NCI-H1417 treated with DMSO at 0.1 percent for 48 hours (cell line): Measurements from ENCODE around the gene ARHGEF1.

Experiments used
- DNase-seq: peaks from one replicate; lab custom pipeline; 2025; lab: John Stamatoyannopoulos, UW

Gene ARHGEF1

DNA sequence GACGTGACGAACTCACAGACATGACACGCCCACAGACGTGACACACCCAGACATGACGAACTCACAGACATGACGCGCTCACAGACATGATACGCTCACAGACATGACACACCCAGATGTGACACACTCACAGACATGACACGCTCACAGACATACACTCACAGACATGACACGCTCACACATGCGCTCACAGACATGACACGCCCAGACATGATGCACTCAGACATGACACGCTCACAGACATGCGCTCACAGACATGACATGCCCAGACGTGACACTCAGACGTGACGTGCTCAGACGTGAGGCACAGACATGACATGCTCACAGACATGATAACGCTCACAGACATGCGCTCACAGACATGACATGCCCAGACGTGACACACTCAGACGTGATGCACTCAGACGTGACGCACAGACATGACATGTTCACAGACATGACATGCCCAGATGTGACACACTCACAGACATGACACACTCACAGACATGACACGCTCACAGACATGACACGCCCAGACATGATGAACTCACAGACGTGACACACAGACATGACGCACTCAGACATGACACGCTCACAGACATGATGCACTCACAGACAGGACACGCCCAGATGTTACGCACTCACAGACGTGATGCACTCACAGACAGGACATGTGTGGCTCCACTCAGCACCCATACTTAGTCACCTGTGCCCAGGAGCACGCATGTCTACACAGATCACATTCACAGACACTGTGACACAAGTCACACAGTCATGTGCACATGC lies 37.1 kb downstream of the ARHGEF1 start:
- no peak for DNase-seq

DNA sequence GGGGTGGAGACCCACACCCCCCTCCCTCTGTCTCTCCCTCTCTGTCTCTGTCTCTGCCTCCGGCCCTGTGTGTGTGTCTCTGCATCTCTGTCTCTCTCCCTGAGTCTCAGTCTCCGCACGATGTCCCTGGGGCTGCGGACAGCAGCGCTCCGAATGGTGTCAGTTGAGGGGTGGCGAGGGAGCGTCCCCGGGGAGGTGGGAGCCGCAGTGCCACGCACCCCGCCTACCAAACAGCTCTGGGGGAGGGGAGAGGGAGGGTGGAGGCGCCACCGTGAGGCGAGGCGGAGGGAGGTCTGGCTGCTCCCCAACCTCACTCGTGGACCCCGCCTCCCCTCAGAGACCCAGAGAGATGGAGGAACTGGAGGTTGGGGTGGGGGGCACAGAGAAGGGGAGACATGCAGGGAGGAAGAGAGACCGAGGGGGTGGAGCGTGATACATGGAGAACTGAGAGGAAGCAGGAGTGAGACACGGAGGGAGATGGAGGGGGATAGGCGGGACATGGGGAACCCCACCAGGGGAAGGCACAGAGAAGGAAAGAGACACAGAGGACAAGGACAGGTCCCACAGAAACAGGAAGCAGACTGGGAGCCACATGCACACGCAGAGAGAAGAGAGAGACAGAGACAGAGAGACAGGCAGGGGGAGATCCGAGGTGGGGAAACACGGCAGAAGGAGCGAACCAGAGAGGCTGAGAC lies 38.0 kb downstream of the ARHGEF1 start:
- no peak for DNase-seq

DNA sequence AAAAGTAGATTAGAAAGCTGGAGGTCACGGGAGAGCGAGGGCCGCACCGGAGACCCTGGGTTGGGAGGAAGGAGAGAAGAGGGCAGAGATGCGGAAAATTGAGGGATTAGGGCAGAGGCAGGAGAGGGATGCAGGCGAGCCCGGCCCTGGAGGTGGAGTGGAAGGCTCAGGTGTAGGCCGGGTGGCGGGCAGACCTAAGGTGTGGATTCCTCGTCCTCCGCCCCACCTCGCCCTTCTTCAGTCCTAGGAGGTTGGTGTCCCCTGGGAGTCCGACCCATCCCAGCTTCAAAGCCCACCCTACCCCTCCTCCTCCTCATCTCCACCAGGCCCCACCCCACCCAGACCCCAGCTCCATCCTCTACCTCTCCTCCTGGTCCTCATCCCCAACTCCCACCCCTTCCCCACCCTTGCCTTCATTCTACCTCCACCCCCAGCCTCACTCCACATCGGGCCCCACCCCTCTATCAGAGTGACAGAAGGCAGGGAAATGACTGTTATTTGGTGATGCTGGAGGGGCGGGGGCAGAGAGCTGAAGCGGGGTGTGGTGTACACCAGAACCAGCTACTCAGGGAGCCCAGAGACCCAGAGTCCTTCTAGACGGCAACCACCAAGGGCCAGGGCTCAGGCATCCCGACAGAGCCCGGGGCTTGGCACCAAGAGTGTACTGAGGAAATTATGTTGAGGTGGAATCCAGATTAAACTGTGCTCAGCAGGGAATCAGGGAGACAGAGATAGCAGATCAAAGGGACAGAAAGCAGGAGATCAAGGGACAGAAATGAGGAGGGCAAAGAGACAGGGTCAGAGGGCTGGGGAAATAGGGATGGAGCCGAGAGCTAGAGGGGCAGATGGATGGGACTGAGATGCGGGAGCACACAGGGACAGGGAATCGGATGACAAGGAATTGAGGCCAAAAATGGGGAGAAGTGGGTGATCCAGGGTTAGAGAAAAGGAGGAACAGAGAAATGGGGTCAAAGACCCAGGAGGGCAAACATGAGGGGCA lies 38.9 kb downstream of the ARHGEF1 start:
- no peak for DNase-seq

DNA sequence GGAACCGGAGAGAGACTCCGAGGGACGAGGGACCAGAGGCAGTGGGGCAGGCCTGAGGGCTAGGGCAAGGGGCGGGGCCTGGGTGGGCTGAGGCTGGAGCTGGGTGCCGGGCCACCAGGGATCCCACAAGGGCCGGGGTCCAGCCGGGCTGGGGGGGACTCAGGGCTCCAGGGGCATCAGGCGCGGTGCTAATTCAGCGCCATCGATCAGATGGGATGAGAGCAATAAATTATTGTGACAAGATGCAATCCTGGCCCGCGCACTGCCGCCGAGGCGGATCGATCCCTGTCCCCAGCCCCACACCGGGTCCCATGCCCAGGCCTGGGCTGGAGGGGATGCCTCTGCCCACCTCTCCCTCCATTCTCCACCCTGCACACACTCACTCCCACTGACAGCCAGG lies 39.6 kb downstream of the ARHGEF1 start:
- no peak for DNase-seq

DNA sequence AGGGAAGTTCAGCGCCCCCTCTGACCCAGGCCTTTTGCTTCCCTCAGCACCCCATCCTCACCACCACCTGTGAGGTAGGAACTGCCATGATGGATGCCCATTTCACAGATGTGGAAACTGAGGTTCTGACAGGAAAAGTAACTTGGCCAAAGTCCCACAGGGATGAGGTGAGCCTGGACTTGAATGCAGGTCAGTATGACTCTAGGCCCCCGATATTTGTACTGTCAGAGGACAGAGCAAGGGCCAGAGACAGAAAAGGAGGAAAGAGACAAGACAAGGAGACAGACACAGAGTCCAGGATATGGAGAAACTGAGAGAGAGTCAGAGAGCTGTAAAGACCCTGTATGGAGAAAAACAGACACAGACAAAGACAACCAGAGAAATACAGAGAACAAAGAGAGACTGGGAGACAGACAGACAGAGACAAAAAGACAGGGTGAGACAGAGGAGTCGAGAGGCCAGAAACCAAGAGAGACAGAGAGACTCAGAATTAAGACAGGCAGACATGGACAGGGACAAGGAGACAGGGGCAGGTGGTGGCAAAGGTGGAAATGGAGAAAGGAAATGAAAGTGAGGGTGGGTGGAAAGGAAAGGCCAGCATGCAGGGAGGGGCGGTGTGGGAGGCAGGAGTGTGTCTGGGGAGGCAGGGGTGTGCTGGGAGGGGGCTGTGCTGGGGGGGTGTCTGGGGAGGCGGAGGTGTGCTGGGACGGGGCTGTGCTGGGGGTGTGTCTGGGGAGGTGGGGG lies 40.2 kb downstream of the ARHGEF1 start:
- DNase-seq, result no peak

DNA sequence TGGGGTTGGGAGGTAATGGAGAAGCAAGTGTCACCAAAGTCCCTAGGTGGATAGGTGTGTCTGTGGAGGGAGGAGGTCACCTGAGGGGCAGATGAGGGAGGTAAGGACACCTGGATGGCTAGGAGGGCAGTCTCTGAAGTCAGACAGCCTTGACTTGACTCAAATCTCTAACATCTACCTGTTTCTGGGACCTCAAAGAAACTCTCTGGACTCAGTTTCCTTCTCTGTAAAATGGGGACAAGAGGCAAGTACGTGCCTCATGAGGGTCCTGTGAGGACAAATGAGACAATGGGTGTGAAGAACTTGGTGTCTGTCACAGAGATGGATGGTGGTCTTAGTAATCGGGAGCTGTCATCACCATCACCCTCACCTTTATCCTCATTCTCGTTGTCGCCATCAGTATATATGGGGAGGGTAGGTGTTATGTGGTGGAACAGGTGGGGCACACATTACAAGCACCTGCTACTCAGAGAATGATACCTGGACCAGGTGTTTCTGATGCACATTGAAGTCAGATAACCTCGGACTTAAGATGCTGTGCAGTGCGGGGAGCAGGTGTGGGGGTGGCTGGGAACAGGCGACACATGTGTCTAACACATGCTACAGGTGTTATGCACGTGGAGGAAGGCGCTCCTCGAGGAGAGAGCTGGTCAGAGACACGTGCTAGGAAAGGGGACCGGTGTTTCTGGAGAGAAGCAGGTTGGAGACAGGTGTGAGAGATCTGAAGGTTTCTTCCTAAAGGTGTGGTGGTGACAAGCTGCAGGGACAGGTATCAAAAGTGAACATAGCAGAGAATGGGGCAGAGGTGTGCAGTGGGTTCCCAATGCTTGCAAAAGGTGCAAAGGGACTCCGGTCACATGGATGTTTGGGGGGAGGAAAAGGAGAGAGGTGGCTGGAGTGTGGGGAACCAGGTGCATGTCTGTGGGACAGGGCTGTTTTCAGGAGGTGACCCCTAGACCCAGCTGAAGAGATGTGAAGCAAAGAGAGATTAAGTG lies 41.5 kb downstream of the ARHGEF1 start:
- DNase-seq, result no peak

DNA sequence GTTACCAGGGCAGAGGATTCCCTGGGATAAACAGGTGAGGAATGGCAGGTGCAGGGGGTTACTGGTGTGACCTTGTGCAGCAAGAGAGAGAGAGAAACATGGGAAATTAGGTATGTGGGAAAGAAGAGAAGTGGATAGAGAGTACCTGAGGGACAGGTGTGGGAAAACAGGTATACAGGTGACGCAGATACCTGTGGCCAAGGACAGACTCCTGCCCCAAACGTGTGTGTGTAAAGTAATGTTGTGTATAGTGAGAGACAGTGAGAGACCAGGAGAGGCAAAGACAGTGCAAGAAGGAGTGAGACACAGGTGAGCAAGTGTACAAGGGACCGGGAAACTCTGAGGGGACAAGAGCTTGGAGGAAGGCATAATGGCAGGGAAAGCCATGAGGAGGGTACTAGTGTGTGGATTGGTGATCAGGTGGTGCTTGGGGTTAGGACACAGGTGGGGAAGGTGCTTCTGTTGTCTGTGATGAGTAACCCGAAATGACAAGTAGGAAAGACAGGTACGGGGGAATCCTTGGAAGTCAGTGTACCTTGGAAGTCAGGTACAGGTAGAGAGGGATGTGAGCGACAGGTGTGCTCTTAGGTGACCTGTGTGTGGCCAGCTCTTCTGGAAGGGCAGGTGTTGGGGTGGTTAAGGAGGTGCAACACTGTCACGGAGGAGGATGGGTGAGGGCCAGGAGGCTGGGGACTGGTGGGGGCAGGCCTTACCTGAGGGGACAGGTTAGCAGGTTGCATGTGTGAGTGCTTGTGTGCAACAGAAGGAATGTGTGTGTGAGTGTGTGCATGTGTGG lies 42.4 kb downstream of the ARHGEF1 start:
- DNase-seq, result no peak

DNA sequence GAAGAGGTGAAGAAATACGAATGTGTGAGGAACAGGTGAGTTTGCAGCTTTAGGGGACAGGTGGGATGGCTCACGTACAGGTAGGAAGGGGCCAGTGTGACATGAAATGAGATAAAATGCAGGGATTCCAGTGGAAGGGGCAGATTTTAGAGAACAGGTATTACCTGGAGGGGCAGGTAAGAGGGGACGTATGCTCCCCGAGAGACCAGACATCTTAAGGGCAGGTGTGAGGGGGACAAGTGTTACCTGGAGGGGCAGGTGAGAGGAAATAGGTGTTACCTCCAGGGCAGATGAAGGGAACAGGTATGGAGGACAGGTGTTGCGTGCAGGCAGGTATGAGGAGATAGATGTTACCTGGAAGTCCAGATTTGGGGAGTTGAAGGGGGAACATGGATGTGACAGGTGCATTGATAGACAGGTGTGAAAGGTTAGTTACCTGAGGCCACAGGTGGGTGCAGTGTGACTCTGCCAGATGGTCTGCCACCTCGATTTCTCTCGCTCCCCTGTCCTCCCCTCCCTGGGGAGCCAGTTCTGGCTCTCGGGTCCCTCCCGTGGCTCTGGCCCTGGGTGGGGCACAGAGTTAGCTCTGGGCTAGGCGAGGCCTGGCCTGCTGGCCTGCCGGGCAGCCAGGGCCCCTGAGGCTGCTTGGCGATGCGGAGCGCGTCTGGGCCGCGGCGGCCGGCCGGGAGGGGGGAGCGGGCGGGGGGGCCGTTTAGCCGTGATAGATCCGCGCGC lies 43.2 kb downstream of the ARHGEF1 start:
- DNase-seq, result no peak

DNA sequence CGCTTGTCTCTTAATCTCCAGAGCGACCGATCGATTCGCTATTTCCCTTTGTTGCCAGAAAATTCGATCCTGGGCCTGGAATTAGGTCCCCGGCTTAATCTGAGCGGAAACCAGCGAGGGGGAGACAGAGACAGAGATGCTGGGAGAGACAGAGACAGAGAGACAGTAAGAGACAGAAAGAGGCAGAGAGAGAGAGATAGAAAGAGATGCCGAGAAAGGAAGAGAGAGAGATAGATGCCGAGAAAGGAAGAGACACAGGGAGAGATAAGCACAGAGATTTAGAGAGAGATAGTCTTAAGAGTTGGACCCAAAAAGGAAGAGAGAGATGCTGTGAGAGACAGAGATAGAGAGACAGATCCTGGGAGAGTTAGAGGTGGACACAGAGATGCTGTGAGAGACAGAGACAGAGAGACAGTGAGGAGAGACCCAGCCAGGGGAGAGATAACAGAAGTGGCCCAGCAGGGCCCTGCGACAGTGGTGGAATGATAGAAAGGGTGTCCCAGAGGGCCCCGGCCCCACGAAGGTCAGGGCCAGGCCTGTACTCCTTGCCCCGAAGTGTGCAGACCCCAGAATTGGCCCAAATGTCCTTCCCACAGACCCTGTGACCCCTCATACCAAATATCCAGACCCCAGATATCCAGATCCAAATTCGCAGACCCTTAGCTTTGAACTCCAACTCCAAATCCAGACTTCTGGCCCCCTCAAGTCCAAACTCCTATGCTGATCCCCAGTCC lies 43.9 kb downstream of the ARHGEF1 start:
- no peak for DNase-seq

DNA sequence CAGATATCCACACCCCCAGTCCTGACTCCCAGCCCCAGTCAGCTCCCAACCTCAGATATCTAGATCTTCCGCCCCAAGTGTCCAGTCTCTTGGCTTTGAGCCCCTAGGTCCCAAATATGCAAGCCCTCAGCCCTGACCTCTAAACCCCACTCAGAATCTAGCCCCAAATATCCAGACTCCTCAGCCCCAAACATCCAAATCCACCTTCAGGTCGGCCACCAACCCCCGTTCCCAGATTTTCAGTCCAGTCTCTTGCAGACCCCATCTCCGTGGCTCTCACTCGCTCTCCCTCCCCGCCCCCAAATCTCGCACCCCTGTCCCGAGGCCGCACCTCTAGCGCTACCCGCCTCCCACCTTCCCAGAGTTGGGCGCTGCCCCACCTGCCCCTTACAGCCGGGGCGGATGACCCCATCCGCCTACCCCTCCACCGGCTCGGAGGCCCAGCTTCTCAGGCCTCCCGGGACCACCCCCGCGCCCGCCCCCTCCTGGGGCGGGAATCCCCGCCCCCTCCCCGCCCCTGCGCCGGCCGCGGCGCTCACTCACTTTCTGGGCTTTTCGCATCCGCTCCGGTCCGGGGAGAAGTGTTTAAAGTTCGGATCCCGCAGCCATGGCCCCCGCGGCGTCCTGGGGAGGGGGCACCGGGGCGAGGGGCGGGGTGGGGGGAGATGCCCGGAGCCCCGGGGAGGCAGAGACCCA lies 44.7 kb downstream of the ARHGEF1 start:
- no peak for DNase-seq

DNA sequence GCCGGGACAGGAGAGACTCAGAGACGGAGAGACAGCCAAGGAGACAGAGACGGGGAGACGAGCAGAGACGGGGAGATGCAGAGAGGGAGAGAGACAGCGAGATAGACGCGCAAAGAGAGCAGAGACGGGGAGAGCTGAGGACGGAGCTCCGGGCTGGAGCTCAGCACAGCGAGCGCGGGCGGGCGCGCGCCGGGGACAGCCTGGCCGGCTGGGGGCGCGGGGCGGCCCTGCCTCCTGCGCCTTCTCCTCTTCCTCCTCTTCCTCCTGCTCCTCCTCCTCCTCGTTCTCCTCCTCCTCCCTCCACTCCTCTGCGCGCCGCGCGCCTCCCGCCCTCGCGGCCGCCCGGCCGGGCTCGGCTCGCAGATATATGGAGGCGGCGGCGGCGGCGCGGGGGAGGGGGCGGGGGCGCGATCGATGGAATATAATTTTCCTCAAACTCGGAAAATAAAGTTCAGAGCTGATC lies 45.3 kb downstream of the ARHGEF1 start, which contains the start of gene ERFL:
ERFL (minus strand) TSS at position 229 of the 463 bp plus-strand sequence. CDS start 15,530 bp downstream, outside the sequence.
- no peak for DNase-seq

DNA sequence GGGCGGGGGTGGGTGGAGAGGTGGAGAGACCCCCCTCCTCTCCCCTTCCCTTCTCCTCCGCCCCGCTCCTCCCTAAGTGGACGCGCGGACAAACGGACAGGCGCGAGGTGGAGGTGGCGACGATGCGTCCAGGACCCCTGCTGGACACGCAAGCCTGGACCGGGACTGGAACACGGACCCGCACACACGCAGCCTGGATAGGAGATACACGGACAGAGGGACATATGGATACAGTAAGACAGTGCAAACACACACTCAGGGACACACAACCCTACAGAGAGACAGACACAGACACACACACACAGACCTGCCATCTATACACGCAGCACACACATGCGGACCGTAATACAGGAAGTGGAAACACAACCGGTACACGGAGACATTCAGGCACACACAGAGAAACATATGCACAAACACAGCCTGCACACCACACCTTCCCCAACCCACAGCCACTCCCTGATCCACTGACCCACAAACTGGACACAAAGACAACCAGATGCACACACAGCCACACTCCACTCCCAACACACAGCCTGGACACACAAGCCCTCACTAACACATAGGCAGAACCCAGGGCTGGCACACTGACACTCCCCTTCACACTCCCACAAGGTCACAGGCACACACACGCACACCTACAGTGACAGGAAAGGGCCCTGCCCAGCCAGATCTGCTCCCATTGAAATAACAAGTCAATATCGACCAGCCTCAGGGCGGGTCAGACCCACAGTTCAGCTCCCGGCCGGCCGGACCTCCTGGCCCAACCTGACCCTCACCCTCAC lies 46.0 kb downstream of the ARHGEF1 start:
- DNase-seq, result no peak

DNA sequence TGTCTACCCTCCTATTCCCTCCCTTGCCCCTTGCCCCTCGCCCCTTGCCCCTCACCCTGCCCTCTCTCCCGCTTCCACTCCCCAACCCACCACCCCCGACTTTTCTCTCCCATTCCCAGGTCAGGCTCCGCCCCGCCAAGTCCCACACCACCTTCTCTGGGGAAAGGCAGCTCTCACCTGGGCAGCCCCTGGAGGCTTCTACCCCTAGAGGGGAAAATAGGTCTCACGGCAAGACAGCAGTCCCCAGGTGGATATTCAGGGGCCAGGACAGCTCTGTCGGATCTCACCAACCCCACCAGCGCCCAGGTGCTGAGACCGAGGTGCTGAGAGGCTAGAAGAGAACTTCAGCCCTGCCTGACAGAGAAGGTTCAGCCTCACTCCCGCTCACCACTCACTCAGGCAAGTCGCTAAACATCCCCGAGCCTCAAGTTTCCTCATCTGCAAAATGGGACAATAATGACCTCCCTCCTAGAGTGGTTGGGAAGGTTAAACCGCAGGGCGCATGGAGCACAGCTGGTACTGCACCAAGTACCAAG lies 46.6 kb downstream of the ARHGEF1 start:
- DNase-seq, result no peak

DNA sequence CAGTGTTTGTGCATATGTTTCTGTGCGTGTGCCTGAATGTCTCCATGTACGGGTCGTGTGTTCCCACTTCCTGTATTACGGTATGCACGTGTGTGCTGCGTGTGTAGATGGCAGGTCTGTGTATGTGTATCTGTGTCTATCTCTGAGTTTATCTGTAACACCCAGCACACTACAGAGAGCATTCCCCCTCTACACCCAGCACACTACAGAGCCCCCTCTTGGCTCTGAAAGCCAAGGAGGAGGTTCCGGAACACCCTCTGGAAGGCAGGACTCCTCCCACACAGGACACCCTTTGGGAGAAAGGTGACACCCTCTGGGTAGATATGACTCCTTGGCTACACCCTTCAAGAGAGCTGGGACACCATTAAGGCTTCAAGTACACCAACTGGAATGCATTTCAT lies 47.3 kb downstream of the ARHGEF1 start:
- DNase-seq, result no peak

DNA sequence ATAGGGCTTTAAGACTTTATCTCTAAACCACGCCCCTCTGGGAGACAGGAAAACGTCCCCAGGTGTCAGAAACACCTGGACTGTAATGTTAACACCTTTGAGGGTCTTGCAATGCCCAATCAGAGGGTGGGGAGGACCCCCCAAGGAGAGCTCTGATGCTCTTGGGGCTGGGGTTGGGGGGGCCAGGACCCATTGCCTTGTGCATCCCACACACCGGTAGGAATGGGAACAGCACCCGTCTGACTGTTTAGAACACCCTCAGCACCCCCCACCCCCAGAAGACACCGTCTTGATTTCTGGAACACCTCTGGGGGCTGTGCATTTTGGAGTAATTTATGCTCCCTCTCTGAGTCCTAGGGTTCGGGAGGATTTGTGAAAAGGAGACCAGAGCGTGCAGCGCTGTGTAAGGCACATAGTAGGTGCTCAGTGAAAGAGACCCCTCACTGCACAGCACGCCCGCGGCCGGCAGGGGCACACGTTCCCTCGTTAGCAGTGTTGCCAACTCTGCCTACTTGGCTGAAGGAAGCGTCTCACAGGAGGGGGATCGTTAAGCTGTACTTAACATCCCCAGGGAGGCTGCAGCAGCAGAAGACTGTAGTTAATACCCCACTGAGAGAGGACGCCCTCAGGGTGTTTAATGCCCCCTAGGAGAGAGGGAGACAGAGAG lies 48.1 kb downstream of the ARHGEF1 start:
- no peak for DNase-seq

DNA sequence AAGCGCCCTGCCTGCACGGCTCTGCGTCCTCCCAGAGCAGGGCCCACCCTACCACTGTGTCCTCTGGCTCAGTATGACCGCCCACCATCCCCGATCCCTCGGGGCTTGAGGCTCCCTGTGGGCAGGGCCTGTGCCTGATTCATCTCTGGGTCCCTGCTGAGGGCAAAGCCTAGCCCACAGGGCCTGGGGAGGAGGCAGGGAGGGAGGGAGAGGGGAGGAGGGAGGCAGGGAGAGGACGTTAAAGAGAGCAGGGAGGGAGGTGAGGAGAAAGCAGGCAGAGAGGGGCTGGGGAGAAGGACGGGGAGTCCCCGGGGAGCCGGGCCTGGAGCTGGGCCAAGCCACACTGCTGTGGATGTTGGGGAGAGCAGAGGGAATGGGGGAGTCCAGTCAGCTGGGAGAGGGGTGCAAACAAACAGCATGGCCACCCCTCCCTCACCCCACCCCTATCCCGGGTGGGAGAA lies 49.3 kb downstream of the ARHGEF1 start:
- DNase-seq, result no peak
